Upper lobe of left lung (tissue), 4 donors: ENCODE measurements around the gene GPR137.

Experiments
- CTCF ChIP-seq, 6 experiments: fragments of 450-650 bp in 4 of 6; fragments of 200-600 bp in 2 of 6; sonication (generic) in 2 of 6; IDR thresholded peaks; one replicate each; pipeline ENCODE4 v1.5.1; 2016 to 2019; ENCODE audit warnings: antibody characterized with exemption in 6 of 6
- EP300 ChIP-seq, 4 donors: sonication (generic); formaldehyde crosslinking; IDR thresholded peaks; one replicate each; pipeline ENCODE4 v1.5.1; 2017; ENCODE audit warnings: antibody characterized with exemption in 4 of 4, control low read depth in 2 of 4
- POLR2A ChIP-seq, 4 donors: fragments of 450-650 bp; IDR thresholded peaks; one replicate each; pipeline ENCODE4 v1.5.1; 2016 to 2017; ENCODE audit warnings: antibody characterized with exemption in 4 of 4, mild to moderate bottlenecking in 2 of 4
- POLR2AphosphoS5 ChIP-seq, 2 donors: sonication (generic); formaldehyde crosslinking; IDR thresholded peaks; one replicate each; pipeline ENCODE4 v1.5.1; 2017; ENCODE audit warnings: antibody characterized with exemption in 2 of 2

GRCh38 chr11:64258946-64259532, 26.6 kb upstream of the GPR137 start:
- TF ChIP-seq CTCF (IDR thresholded peaks at IDR 0.05) (no peak), POLR2AphosphoS5 (IDR thresholded peaks at IDR 0.05) (no peak), POLR2A (IDR thresholded peaks at IDR 0.05) (no peak), EP300 (IDR thresholded peaks at IDR 0.05) (no peak)
